NCI-H774 (cell line): ENCODE measurements around the gene KDM8.

Experiments used
- DNase-seq: peaks from one replicate; lab custom pipeline; 2025; lab: John Stamatoyannopoulos, UW

Gene KDM8

DNA sequence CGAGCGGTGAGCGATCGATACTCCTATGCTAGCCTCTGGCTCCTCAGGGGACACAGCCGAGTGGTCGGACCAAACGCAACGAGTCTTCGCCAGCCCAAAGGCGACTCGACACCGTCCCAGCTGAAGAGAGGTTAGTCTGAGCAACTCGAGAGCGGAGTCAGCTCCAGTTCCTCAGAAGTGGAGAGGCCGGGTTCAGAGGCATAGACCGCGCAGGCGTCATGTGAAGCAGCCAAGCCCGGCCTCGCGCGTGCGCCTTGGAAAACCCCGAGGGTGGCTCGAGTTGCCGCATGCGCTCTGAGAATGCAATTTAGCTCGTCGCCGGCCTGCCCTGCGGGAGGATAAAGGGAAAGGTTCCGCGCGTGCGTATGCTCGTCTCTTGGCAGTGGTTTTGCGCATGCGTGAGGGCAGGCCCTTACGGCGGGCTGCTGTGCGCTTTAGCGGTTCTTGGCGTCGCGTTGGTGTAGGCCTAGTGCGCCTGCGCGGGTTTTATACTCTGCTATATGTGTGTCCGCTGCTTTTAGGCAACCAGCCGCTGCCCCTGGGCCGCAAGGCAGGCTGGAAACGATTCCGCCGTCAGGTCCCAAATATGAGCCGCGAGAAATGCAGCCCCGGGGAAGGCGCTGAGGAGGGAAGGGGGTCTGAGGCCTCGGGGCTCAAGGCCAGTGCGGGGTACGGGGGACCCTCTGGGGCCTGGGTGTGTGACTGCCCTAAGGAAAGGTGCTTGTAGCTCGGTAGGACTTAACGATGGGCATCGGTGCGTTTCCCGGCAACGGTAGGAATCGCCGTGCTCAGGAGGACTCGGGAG lies at the start of gene KDM8:
Gene KDM8, plus strand, starts transcription at position 20 of the 805 bp plus-strand sequence. CDS start 6,598 bp downstream, outside the sequence.
- DNase-seq, result peak; percentile 98

DNA sequence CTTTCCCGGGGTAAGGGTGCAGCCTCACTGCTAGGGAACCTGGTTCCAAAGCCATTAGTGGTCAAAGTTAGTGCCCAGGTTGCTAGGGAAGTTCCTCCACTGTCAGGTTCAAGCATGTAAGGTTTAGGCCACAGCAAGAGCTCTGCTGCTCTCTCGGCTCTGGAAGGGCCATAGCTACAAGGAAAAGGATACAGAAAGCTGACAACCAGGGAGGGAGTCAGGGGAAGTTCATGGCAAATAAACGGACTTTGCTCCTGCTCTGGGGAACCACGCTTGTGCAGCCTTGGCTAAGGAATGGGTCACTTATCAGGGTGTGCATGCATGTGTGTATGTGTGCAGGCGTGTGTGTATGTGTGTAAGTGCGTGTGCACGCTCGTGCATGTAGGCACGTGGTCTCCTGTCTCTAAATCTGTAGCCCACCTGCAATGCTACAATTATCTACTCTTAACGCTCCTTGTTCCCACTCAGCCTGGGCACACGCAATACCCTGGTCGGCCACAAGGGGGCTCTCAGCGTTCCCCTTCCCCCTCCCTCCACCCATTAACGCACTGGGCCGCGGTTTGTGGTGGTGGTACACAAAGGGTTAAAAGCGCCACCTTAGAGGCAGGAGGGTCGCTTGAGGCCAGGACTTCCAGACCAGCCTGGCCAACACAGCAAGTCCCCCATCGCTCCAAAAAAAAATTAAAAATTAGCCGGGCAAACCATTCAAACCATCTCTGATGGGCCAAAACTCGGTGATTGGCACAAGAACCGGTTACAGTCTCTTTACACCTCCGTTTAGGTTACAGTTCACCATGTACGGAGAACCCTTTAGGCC lies 48.4 kb upstream of the KDM8 start:
- no peak for DNase-seq

DNA sequence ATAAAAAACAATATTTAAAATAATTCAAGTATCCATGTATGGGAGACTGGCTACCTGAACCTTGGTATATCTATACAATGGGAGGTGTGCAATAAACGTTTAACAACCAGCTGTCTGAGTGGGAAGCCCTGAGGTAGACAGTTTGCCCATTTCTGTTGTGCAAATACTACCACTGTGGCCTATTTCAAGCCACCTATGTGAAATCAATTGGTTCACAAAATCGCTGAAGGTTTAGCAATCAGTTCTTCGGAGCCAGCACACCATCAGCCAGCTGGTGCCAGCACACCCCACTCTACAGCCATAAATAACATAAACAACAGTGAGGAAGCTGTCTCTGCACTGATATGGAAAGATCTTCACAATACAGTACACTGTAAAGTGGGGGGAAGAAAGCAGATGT lies 46.7 kb upstream of the KDM8 start:
- no peak for DNase-seq

DNA sequence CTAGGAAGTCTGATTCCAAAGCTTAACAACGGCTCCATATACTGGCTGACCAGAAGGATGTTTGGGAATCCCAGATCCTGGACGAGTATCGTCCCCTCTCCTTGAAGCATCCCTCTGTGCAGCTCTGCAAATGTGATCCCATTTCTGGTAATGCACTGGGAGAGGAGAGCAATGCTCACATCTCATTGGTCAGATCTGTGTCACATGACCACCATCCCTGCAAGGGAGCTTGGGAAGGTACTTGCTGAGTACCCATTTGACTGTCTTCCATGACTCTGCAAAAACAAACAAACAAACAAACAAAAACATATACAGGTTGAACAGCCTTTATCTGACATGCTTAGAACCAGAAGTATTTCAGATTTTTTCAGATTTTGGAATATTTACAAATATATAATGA lies 41.9 kb upstream of the KDM8 start:
- no peak for DNase-seq

DNA sequence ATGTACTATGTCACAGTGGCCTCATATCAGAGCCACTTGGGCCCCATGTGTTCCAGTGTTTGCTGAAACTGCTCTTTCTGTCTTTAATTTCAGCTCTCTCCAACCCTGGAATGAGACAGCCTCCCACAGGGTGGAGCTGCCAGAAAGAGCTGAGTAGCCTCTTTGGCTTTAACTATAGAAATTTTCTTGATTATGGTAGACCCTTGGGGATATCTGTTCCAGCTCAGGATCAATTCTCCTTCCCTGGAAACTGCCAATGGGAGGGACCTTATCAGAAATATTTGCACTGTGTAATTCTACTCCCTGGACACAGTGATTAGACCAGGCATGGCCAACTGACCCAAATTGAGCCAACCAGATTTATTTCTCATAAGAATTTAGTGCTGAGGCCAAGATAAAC lies 39.0 kb upstream of the KDM8 start:
- DNase-seq, result no peak

DNA sequence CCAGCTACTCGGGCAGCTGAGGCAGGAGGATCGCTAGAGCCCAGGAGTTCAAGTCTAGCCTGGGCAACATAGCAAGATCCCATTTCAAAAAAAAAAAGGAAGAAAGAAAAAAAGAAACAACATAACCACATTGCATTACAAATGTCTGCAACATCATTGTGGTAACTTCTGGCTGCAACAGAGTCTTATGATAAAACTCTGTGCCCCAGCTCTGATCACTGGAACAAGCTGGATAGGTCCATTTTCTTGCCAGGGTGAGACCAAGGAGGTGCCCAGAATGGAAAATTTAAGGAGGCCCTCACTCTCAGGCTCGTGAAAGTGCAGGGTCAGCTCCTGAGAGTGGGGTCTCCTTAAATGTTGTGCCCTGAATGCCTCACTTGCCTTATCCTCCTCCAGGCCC lies 37.8 kb upstream of the KDM8 start:
- DNase-seq, result no peak

DNA sequence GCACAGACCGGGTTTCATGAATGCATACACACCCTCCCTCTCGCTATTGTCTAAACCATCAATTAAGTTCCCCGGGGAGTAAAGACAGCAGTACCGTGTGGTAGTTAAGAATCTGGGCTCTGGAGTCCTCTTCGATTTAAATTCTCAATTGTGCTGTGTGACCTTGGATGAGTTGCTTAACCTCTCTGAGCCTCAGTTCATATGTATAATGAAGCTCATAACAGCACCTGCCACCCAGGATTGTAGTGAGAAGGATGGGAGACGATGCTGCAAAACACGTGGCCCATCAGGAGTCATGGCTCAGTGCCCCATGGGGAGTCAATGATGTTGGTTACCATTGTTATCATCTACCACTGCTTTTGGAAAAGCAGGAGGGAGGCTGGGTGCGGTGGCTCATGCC lies 34.5 kb upstream of the KDM8 start:
- DNase-seq, result no peak

DNA sequence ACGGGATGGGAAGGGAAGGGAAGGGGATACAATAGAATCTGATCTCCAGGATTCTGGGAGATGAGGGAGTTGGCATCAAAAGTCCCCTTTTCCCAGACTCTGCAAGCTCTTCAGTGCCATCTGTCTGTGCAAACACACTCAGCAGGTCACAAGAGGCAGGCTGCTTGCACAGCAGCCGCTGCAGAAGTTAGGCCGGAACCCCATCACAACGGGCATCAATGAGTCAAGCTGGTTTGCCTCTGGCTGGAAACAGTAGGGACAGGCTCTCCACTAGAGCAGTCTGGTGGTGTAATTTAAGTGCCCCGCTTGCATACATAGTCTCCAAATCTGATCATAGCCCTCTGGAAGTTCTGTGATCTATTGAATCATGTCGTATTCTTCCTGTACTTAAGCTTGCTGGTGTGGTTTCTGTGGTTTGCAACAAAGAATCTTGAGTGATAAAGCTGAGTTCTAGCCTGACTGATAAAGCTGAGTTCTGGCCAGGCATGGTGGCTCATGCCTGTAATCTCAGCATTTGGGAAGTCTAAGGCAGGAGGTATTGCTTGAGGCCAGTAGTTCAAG lies 33.7 kb upstream of the KDM8 start:
- DNase-seq, result no peak

DNA sequence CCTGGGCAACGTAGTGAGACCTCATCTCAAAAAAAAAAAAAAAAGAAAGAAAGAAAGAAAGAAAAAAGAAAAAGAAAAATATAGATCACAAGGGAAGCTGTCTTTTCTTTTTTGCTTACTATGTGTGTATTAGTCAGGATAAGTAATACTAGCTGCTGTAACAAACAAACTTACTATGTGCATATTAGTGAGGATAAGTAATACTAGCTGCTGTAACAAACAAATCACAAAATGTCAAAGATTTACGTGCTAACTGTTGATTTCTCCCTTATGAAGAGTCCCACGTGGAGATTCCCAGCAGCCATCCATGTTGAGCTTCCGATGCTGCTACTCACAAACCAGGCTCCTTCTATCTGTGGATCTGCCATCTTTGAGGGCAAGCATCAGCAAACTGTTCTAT lies 31.7 kb upstream of the KDM8 start:
- DNase-seq, result no peak

DNA sequence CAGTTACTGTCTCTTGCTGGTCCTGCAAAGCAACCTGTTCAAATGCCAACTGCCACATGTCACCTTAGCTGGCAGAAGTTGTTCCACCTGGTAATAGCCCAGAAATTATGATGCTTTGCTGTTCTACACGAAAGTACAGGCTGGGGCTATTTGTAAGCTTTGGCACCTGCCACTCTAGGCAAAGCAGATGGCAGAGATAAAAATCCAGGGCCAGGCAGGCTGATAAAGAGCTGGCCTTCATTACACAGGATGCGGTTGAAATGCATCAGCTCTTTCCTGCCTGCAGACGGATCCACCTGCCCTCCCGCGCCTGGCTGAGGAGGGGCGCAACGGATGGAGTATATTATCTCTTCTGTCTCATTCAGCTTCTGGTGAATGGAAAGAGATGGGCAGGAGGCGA lies 29.3 kb upstream of the KDM8 start:
- peak; percentile 18 for DNase-seq

DNA sequence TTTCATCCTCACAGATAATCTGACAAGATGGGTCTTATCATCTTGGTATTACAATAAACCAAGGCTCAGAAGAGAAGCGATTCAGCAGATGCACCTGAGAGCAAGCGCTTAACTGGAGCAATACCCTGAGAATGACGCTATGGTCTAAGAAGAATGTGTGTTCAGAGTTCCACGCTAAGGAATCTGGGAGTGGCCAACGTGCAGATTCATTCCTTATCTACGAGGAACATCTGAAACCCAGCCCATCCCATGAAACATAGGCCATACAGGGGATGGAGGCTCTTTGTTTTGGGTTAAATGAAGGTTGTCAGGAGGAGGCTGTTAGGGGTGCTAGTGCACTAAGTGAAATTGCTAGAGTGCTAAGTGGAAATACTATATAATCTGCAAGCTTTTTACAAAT lies 28.5 kb upstream of the KDM8 start:
- no peak for DNase-seq

DNA sequence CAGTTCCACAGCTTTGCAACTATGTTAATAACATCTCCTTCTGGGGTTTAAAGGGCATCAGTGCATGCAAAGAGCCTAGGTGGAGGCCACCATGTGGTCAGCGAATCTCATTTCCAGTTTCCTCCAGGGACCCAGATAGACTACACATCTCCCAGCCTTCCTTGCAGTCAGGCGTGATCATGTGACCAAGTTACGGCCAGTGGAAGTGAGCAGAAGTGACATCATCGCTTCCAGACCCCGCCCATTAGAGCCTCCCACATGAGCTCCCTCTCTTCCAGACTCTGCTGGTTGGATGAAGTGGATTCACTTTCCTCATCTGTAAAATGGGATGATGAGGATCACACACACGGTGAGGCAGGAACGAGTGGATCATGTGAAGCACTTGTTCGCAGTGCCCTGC lies 27.4 kb upstream of the KDM8 start:
- DNase-seq, result no peak

DNA sequence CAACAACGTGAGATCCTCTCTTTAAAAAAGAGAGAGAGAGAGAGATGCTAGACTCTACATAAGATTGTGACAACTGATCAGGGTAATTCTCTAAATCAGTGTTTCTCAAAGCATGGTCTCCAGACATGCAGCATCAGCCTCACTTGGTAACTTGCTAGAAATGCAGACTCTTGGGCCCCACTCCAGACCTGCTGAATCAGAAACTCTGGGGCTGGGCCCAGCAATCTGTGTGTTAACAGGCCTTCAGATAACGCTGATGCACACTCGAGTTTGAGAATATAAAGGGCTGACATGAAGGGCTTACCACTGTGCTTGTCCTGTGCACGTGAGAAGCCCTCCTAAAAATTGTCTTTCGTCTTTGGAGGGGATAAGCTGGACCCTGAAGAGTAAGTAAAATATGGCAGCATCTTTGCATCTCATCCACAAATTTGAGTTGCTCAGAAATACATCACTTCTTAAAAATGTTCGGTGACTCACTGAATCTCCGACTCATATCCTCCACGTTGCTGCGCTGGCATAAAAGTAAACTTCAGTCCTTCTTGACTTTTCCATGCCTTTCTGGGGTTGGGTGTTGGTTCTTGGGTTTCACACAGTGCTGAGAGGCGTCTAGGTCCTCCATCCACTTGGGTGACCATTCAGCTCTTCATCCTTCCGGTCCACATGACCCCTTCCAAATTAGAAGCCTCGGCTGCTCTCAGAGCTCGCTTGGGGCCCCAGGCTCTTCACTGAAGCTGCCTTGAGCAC lies 26.1 kb upstream of the KDM8 start:
- no peak for DNase-seq

DNA sequence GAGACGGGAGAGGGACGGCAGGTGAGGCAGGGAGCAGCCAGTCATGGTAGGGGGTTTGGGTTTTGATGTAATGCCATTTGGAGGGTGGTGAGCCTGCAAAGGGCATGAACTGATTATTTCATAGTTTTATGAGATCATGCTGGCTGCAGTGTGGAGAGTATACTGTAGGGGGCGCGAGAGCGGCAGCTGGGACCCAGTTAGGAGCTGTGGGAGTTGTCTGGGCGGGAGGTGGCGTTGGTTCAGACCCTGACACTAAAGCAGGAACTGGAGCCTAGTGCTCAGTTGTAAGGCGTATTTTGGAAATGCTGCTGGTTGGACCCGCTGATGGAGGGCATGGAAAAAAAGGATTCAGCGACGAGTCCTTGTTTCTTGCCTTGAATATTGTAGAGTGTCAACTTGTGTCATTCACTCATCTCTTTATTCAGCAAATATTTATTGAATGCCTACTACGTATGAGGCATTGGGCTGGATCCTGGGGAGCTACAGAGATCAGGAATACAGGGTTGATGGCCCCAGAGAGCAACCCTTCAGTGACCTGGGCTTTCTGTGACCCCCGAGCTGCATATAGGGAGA lies 23.7 kb upstream of the KDM8 start:
- peak; percentile 42 for DNase-seq

DNA sequence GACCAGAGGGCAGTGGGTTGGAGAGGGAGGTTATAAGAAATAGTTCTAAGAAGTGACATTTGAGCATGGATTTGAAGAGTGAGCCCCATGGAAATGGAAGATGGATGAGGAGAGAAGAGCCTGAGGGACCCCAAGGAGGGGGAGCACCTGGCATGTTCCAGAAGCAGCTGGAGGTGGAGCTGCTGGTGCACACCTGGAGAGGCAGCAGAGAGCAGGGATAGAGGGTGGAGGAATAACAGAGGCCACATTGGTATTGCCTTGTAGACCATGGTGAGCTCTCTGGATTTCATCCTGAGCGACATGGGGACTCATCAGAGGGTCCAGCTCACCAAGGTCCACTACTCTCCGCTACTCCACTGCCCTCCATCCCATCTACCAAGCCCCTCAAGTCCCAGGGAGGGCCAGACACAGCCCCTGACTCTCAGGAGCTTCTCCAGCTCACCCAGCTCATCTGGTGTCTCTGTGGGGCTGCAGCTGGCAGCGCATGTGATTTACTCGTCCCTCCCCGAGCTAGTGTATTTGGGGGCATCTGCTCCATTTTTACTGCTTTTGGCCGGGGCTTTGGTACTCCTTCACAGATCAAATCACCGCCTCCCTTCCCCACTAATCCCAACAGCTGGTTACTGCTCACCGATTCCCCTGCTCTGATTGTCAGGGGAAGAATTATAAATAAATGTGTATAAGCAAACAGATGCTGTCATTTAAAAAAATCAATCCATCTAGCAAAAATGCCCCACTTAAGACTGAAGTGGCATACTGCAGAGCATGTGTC lies 22.1 kb upstream of the KDM8 start:
- no peak for DNase-seq

DNA sequence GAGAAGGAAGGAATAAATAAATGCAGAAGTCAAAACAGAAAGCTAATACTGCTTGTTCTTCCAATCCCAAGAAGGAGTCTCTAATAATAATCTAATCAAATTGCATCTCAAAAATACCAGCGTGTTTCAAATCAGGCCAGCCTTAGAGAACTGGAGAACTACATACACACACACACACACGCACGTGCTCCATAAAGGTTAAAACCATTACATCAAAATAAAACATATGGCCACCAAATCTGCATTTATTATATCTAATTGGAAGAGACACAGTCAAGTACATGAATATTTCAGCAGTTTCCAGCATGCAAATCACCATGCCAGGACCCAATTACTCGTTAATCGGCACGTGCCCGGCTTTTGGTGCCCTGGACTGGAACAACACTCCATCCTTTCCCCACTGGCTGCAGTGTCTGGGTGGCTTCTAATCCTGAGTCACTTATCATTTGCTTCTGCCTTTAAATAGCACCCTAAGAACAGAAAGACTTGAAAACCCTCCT lies 20.4 kb upstream of the KDM8 start:
- no peak for DNase-seq

DNA sequence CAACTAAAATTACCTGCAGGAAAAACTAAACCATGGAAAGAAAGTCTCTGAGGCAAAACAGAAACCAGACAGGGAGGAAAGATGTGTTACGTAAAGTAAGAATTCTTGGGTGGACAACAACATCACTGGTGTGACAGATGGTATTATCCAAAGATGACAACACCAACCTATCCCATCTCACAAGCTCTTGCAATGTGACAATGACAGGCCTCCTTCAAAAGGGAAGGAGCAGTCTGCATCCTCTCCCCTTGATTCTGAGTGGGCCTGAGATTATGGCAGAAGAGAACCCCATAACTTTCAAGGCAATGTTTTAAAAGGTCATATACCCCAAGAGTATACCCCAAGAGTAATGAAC lies 17.6 kb upstream of the KDM8 start:
- DNase-seq, result no peak

DNA sequence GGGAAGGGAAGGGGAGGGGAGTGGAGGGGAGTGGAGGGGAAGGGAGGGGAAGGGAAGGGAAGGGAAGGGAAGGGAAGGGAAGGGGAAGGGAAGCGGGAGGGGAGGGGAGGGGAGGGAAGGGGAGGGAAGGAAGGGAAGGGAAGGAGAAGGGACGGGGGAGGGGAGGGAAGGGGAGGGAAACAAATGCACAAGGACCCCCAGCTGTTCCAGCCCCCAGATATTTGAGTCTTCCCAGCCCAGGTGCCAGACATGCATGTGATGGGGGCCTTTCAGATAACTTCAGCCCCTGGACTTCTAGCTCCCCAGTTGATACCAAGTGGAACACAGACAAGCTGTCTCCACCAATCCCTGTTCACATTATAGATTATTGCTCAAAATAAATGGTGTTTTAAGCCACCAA lies 14.7 kb upstream of the KDM8 start:
- no peak for DNase-seq

DNA sequence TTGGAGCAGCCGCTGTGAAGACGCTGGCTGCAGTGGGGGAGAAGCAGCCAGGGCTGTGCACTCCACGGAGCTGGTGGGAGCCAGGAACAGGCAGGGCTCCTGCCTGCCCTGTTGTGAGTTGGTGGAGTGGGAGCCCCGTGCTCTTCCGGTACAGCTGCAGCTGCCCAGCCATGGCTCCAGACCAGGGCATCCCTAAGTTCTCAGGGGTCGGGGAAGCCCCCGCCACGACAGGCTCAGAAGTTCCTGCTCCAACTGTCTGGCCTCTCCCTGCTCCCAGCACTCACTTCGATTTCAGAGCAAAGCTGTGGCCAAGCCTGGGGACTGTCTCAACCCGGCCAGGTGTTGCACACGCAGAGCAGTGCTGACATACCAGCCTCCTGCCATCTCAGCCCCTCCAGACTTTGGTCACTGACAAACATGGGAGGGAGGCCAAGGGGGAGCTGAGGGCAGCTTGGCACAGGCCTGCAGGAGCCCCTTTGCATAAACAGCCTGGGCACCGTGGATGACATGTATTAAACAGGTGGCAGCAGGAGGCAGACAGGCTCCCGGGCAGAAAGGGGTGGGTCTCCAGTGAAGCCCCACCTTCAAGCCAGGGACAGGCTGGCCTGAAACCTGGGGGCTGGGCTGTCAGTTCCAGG lies 13.9 kb upstream of the KDM8 start:
- DNase-seq, result no peak

DNA sequence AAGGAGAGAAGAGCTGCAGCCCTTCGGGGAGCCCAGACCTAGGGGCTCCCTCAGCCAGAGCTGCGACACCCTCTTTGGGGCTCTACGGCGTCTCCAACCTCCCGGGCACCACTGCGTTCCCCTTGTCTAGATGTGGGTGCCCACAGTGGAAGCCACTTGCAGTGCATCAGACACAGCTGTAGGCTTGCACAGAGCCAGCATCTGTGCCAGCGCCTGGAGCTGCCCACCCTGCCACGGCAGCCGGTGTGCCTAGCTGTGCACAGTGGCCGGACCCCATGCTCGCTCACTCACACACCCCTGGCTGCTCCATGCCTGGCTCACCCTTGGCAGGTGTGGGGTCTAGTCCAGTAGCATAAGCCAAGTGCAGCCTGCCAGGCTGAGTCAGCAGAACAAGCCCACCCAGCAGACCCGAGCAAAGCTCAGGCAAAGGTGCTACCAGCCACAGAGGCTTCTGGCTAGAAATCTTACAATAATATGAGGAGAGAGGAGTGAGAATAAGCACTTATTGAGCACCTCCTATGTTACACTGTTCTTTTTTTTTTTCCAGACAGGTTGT lies 12.9 kb upstream of the KDM8 start:
- DNase-seq, result no peak
